Stimulated activated CD4-positive, alpha-beta T cell treated with anti-CD3 and anti-CD28 coated beads, Interleukin-15, amount 100 ng/mL, for 48 hours (primary cell): Measurements from ENCODE around the gene NAAA.
"Not testable (repeated sequence)": the region's sequence is repeated elsewhere in the genome, so short reads cannot be mapped to it uniquely, and the experiment has no call there.

ENCODE experiments used
- DNase-seq, 2 donors: peaks; one replicate each; pipeline ENCODE4 v3.0.0-alpha.2; 2020; ENCODE audit warnings: low read depth in 2 of 2

NAAA gene

GRCh38 chr4:75940692-75941253 is at the start of gene NAAA:
TSS of gene NAAA (minus strand) at chr4:75941013. CDS start at chr4:75940949, 64 bp downstream.
- peak; percentile 55 to 73 for DNase-seq

DNA sequence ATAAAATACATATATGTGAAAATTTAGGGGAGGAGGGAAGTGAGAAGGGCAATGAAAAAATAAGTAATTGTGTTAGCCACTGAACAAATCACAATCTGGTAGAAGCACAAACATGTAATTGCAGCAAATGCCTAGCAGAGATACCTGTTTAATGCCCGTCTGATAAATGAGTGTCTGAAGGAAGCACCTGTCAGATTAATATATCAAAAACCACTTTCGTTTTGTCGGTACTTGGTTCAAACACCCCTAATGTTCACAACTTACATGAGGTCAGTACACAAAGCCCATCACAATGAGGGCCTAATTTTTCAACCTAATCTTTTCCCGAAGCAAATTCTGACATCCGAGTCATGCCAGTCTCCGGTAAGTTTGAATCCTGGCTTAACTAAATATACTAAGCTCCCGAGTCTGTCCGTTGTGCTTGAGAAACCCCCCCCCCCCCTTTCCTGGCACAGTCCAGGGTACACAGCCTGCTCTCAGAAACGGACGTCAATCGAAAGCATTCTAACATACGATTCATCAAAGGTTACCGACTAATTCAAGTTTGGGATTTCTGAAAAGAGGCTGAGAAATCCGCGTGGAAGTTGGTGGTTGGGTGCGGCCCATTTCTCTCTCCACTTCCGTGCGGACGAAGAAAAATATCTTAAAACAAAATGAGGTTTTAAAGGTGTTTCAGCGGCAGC is 49.2 kb upstream of the NAAA start:
- DNase-seq: no peak

DNA sequence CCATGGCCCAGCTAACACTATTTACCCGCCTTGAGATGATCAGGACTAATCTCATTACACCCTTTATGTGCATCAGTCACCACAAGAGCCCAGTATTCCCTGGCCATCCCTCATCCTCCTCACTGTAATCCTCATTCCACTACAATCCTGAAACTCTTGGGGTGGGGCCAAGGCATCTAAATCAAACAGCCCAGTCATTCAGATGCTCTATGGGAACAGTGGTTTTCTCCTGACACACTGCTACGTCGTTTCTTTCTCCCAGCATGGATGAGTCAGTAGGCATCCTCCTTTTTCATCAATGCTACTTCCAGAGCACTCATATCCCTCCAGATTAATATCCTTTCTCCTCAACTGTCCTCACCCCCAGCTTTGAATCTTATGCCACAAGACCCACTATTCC is 44.3 kb upstream of the NAAA start:
- DNase-seq: no peak

- no peak for DNase-seq
These were observed 39.8 kb upstream of the NAAA start for GRCh38 chr4:75980576-75980975.

DNA sequence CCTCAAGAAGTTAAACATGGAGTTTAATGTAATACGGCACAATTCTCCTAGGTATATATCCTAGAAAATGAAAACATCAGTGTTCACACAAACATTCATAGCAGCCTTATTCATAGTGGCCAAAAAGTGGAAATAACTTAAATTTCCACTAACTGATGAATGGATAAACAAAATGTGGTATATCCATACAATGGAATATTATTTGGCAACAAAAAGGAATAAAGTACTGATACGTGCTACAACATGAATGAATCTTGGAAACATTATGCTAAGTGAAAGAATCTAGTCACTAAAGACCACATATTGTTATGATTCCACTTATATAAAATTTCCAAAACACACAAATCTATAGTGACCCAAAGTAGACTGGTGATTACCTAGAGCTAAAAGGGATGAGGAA is 35.4 kb upstream of the NAAA start:
- no peak for DNase-seq

- DNase-seq: no peak
These were observed 33.0 kb upstream of the NAAA start for GRCh38 chr4:75973766-75974165.

GRCh38 chr4:75968084-75968483 is 27.3 kb upstream of the NAAA start:
- DNase-seq: no peak

DNA sequence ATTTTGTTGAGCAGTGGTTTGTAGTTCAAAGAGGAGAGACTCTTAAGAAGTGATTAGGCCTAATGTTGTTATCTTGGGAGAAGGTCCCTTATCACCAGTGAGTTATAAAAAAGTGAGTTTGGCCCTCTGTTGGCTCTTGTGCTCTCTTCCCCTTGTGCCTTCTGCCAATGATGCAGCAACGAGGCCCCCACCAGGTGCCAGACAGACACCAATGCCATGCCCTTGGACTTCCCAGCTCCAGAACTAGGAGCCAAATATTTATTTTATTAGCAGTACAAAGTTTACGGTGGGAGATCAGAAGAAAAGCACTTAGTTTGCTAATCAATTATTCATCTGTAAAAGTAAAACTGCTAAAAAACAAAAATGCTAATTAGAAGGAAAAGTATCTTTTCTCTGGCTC is 22.7 kb upstream of the NAAA start:
- DNase-seq: no peak

DNA sequence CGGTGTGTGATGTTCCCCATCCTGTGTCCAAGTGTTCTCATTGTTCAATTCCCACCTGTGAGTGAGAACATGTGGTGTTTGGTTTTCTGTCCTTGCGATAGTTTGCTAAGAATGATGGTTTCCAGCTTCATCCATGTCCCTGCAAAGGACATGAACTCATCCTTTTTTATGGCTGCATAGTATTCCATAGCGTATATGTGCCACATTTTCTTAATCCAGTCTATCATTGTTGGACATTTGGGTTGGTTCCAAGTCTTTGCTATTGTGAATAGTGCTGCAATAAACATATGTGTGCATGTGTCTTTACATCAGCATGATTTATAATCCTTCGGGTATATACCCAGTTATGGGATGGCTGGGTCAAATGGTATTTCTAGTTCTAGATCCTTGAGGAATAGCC is 21.3 kb upstream of the NAAA start:
- DNase-seq: not testable (repeated sequence)

GRCh38 chr4:75958546-75958945 is 17.7 kb upstream of the NAAA start:
- DNase-seq: not testable (repeated sequence)

- not testable (repeated sequence) for DNase-seq
These were observed 14.0 kb upstream of the NAAA start for GRCh38 chr4:75954811-75955210.

GRCh38 chr4:75953509-75953908 is 12.7 kb upstream of the NAAA start:
- no peak for DNase-seq

- no peak for DNase-seq
These were observed 9.5 kb upstream of the NAAA start for GRCh38 chr4:75950213-75950815.

- DNase-seq: no peak
These were observed 8.1 kb upstream of the NAAA start for GRCh38 chr4:75948822-75949444.

DNA sequence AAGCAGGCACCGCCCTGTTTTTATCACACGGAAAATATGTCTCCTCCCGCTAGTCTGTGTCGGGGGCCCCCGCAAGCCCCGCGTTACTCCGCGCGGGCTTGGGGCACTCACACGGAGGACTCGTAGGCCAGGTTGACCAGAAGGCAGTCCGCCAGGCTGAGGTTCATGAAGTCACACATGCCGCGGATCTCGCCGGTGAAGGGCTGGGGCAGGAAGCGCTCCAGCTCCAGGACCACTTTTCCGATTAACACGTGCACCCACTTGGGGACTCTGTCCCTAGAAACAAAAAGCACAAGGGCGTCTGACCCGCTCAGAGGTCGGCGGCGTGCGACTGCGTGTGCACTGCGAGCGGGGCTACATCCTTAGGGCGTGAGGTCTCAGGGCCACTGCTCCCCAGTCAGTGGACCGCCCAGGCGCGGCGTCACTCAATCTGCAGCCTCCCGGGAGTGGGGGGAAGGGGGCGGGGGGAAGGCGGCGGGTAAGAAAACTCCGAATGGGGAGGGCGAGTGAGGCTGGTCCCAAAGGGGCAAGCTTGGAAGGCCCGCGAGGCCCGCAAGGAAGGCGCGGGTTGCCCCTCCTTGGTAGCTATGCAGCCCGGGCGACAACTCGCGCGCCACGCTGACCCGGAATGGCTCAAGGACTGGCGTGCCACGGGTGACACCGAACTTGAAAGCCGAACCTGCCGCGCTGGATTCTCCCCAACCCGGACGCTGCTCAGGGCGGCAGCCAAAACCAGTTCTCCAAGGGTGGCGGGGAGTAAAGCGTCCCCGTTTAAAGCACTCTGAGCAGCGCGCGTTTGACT is 722 bp downstream of the NAAA start:
- DNase-seq: peak; percentile 55 to 65

- no peak for DNase-seq
These were observed 5.2 kb downstream of the NAAA start for GRCh38 chr4:75935628-75936027.

- no peak for DNase-seq
These were observed 10.7 kb downstream of the NAAA start for GRCh38 chr4:75930152-75930551.

DNA sequence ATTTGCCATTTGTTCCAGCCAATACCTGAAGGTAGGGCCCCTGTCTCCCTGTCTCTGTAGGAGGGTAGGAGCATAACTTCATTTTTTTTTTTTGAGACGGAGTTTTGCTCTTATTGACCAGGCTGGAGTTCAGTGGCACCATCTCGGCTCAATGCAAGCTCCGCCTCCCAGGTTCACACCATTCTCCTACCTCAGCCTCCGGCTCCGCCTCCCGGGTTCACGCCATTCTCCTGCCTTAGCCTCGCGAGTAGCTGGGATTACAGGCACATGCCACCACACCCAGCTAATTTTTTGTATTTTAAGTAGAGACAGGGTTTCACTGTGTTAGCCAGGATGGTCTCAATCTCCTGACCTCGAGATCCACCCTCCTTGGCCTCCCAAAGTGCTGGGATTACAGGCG is 15.9 kb downstream of the NAAA start:
- not testable (repeated sequence) for DNase-seq

- no peak for DNase-seq
These were observed 16.4 kb downstream of the NAAA start for GRCh38 chr4:75924309-75924827.

- DNase-seq: no peak
These were observed 18.2 kb downstream of the NAAA start for GRCh38 chr4:75922588-75922987.

DNA sequence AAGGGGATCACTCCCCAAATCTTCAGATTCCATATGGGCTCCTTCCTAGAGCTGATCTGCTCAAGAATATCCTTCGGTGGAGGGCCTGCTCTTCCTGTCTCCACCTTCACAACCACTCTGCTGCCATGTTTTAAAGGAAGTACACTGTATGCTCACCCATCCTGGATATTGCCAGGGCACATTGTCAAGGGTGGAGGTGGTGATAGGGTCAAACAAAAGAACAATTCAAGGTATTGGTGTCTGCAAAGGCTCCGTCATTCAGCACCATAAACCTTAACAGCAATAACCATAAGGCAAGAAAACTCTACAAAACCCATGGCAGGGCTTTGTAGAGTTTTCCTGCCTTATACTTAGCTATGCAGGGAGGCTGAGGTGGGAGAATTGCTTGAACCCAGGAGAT is 18.9 kb downstream of the NAAA start:
- DNase-seq: no peak

- DNase-seq: no peak
These were observed 20.5 kb downstream of the NAAA start for GRCh38 chr4:75920327-75920726.
